Thyroid gland (tissue), 4 donors: Measurements from ENCODE around the gene IFRD1. TPM values are rescaled to one million over a fixed set of nuclear protein-coding genes. Genes with fewer than 3 reads are reported as not detected.

Experiments used
- DNase-seq, 2 donors: peaks; one replicate each; pipeline ENCODE4 v3.0.0-alpha.2; 2019
- H3K27ac ChIP-seq, 3 donors: fragments of 200-600 bp; sonication (generic); 1 replicate in 2 of 3; 2 replicates in 1 of 3; pipeline ENCODE4 v1.5.1; 2016 to 2019; ENCODE audit warnings: mild to moderate bottlenecking in 1 of 3, moderate library complexity in 1 of 3
- H3K27me3 ChIP-seq: fragments of 200-600 bp; sonication (generic); one replicate; pipeline ENCODE4 v1.5.1; 2019
- H3K36me3 ChIP-seq, 2 donors: fragments of 200-600 bp; sonication (generic); one replicate each; pipeline ENCODE4 v1.5.1; 2016 to 2019
- H3K4me1 ChIP-seq, 2 donors: fragments of 200-600 bp; sonication (generic); one replicate each; pipeline ENCODE4 v1.5.1; 2017 to 2019
- H3K4me3 ChIP-seq, 3 donors: fragments of 200-600 bp; sonication (generic); replicated peaks in 1 of 3; 1 replicate in 2 of 3; 2 replicates in 1 of 3; pipeline ENCODE4 v1.5.1; 2016; ENCODE audit warnings: mild to moderate bottlenecking in 1 of 3
- H3K9me3 ChIP-seq: fragments of 200-600 bp; sonication (generic); one replicate; pipeline ENCODE4 v1.5.1; 2017
- CTCF ChIP-seq, 6 experiments: fragments of 200-600 bp in 3 of 6; fragments of 450-650 bp in 3 of 6; sonication (generic) in 3 of 6; IDR thresholded peaks; one replicate each; pipeline ENCODE4 v1.5.1; 2016 to 2019; ENCODE audit warnings: antibody characterized with exemption in 6 of 6, mild to moderate bottlenecking in 2 of 6, inconsistent platforms in 1 of 6, moderate library complexity in 1 of 6
- POLR2A ChIP-seq, 2 donors: fragments of 450-650 bp; IDR thresholded peaks; one replicate each; pipeline ENCODE4 v1.6.1; 2017; ENCODE audit warnings: antibody characterized with exemption in 2 of 2, mild to moderate bottlenecking in 2 of 2, moderate library complexity in 1 of 2
- WGBS, 2 donors: methylation state at CpG; one replicate each; pipeline ENCODE4 v1.1.5; 2017; 5-methylcytosine and 5-hydroxymethylcytosine counted together
- intact Hi-C: fragments of 100-400 bp; cut with DNase I; formaldehyde crosslinking; loops from one replicate; pipeline ENCODE4 v1.15.1; 2023
- total RNA-seq, 4 donors: library from RNA; depleted of rRNA; stranded (reverse); fragments of >200 nt; gene quantifications; one replicate each; pipeline ENCODE4 v1.2.3, GENCODE V29; 2016

IFRD1 gene
- total RNA-seq, 4 donors from 2014 or later = 34.5 to 84.8 (median 57.1) TPM

DNA sequence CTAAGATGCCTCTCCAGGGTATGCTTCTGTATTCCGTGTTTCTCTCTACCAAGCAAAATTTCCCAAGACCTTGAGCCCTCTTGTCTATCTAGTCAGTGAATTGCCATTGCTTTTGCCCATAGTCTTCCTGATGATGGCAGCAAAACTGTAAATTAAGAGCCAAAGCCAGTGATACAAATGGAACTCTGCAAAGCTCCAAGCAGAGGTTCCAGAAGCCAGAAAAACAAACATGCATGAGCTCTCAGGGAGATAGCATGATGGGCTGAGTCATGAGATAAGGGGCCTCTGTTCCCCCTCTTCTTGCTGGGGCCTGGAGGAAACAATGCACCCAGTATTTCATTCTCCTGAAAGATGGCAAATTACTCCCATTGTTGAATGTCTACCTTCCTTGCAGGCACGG, 55.2 kb downstream of the IFRD1 start:
- no peak for TF ChIP-seq POLR2A (IDR thresholded peaks at IDR 0.05)
- no peak for TF ChIP-seq CTCF (IDR thresholded peaks at IDR 0.05)
- H3K27ac ChIP-seq = no peak overlapping the region
- H3K4me1 ChIP-seq = no peaks in the 10 kb centered on the region
- no peaks in the 10 kb centered on the region for H3K27me3 ChIP-seq
- WGBS, 2 donors = 77 to 79% methylated on average over 2 of the region's 2 CpGs
- no peaks in the 10 kb centered on the region for H3K36me3 ChIP-seq
- H3K9me3 ChIP-seq = no peaks in the 10 kb centered on the region
- no peak overlapping the region for H3K4me3 ChIP-seq
- intact Hi-C loops = no loop called here
- DNase-seq = no peak

DNA sequence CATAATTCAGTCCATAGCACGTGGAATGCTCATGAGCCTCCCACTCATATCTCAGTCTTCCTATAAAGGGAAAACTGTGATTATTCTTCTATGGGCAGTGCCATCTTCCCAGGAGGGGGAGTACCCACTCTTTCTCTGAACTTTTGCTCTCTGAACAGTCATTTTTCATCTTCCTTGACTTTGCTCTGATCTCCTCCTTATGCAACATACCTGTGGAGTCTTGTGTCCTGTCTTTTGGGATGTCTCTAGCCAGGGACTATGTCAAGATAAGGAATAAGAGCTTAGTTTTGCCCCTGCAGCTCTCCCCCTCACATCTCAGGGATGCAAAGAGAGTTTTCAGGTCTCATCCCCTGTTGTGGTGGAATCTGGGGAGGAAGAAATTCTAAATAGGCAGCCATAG, 58.1 kb downstream of the IFRD1 start:
- H3K27me3 ChIP-seq = no peaks in the 10 kb centered on the region
- DNase-seq = no peak
- WGBS, 2 donors = 76 to 86% methylated on average over 1 of the region's 1 CpG
- H3K36me3 ChIP-seq = no peaks in the 10 kb centered on the region
- no peak overlapping the region for H3K4me3 ChIP-seq
- no peak overlapping the region for H3K27ac ChIP-seq
- H3K4me1 ChIP-seq = no peaks in the 10 kb centered on the region
- H3K9me3 ChIP-seq = no peaks in the 10 kb centered on the region
- intact Hi-C loops = no loop called here
- no peak for TF ChIP-seq CTCF (IDR thresholded peaks at IDR 0.05)
- no peak for TF ChIP-seq POLR2A (IDR thresholded peaks at IDR 0.05)

GRCh38 chr7:112509402-112509801, 59.1 kb downstream of the IFRD1 start:
- intact Hi-C loops = no loop called here
- Histone ChIP-seq H3K36me3 (no peaks in the 10 kb centered on the region), H3K27ac (no peak overlapping the region), H3K4me1 (no peaks in the 10 kb centered on the region), H3K4me3 (no peak overlapping the region), H3K27me3 (no peaks in the 10 kb centered on the region), H3K9me3 (no peaks in the 10 kb centered on the region)
- TF ChIP-seq POLR2A (IDR thresholded peaks at IDR 0.05) (no peak), CTCF (IDR thresholded peaks at IDR 0.05) (no peak)
- no peak for DNase-seq
- WGBS, 2 donors = 65 to 72% methylated on average over 5 of the region's 5 CpGs

GRCh38 chr7:112510001-112510742, 59.9 kb downstream of the IFRD1 start:
- intact Hi-C loops = no loop called here
- WGBS, 2 donors = 77 to 84% methylated on average over 5 of the region's 5 CpGs
- H3K9me3 ChIP-seq = no peaks in the 10 kb centered on the region

More at GRCh38 chr7:112510001-112510742, 59.9 kb downstream of the IFRD1 start:
- Histone ChIP-seq H3K27me3 (no peaks in the 10 kb centered on the region), H3K36me3 (no peaks in the 10 kb centered on the region), H3K4me3 (no peak overlapping the region), H3K27ac (no peak overlapping the region), H3K4me1 (no peaks in the 10 kb centered on the region)
- DNase-seq = no peak
- TF ChIP-seq CTCF (IDR thresholded peaks at IDR 0.05) = no peak
- TF ChIP-seq POLR2A (IDR thresholded peaks at IDR 0.05) = no peak
